GM10847 (cell line): ENCODE data around the gene PARD3B.

Experiments
- POLR2A ChIP-seq: IDR thresholded peaks from 2 replicates; pipeline ENCODE4 v1.6.1; 2011; ENCODE audit not compliant: insufficient read length; ENCODE audit errors: extremely low read depth

The PARD3B gene

DNA sequence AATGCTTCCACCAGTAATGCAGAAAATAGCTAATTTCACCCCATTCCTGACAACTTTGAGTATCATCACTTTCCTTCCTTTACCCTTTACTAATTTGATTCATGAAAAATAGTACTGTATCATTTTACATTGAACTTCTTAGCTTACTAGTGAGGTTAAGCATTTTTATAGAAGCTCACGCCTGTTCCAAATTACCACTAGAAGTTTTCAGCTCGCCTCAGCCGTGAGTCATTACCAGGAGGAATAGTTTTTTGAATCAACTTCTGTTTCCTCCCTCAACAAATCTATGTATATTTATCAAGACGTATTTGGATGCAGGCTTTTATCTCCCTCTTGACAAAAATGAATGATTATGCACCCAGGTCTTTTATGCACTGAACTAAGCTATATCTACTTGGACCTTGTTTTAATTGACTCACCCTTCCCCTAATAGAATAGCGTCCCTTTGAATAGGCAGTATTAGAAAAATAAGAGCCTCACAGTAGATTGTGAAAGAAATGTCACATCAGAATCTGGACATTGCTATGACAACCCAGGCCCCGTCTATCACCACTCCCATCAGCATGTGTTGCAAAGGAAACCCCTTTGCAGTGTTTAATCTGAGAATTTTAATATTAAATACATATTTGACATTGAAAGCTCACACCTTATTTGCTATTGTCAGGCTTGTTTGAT lies 929.6 kb downstream of the PARD3B start:
- TF ChIP-seq POLR2A = no peak

DNA sequence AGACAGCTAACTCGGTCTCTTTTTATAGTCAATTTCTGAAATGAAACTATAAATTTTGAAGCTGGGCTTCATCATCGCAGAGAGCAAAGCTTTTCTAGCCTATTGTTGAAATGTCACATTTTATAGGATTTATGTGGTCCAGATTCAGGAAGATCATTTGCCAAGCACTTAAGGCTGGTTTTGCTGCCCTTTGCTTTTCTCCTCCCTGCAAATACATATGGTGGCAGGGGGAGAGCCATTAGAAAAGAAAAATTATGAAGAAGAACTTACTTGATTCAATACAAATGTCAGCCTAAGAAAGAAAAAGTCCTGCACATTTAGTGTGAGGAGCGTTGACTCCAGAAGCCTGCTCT lies 930.1 kb downstream of the PARD3B start:
- TF ChIP-seq POLR2A = no peak

DNA sequence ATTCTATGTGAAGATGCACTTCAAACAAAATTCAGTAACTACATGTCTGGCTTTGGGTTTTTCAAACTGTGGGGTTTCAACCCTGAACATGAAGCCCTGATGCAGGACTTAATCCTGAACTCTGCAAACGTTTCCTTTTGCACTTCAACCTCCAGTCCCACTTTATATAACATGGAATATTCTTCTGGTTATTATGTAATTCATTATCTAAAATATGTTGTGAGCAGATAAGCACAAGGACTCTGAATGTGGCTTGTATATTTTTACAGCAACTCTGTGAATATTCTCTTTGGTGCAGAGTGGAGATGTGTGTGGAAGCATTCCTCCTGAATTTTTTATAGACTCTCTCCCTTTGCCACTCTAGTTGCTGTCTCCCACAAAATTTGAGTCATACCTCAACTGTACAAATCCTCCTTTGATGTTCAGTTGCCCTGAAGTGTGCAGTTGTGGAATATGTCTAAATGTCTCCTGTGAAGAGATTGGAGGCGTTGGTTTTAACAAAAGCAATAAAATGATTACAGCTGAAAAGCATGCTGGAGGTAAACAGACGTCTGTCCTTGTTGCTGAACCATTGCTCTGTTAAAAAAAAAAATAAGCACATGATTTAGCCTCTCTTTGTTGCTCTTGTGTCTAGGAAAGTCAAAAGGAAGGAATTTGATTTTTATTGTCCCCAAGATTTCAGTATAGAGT lies 931.9 kb downstream of the PARD3B start:
- no peak for TF ChIP-seq POLR2A

DNA sequence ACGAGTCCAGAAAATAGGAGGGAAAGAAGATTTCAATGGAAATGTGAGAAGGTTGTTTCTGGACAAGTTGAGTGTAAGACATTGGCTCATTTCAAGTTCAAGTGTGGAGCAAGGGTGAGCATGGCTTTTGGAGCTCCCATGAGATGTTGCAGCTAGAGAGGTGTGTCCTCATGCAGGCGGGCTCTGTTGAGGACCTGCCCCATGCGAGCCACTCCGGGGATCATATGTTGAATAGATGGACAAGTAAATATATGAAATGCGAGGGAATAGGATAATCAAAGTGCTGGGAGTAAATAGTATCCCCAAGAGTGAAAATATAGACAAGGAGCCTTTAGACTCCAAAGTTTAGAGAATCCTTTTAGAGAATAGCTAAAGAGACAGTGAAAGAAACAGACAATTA lies 936.6 kb downstream of the PARD3B start:
- TF ChIP-seq POLR2A = no peak

DNA sequence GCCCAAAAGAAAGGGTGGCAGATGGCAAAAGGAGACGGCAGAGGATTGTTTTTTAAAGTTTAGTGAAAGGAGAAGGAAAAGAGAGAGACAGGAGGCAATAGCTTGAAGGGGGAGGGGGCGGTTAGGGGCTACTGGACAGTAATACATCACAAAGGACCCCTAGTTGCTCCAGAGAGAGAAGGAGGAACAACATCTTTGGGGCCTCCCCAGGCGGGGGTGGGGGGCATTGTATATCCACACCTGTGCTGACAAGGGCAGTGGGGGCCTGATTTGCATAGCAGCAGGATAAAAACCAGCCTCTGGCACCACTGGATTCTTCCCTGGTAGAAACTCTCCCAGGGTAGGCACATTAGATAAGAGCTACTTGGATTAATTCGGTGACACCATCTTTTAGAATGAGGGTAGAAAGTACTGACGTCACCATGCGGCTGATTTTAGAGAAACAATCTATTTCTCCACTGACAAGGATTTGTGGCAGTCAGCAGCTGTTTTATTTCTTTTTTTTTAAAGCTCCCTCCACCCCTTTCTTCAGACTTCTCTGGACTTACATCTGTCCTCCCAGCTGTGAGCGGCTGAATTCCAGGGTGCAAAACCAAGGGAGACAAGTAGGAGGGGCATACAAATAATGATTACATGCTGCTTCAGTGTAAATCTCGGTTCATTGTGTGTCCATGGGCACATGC lies 937.3 kb downstream of the PARD3B start:
- no peak for TF ChIP-seq POLR2A

DNA sequence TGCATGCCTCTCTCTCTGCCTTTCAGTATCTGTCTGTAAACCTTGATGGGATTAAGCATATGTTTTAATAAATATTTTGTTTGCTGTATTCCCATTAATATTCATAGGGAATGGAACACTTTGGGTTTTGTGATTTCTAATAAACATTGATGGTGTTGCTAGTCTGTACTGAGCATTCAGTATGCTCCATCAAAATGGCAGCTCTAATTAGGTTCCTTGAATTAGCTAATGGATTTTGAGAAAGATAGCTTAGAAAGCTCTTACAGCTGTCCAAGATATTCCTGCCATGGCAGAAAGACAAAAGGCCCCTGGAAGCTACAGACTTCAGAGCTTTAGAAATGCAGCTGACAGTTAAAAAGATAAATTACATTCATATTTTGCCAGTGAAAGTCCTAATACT lies 937.8 kb downstream of the PARD3B start:
- no peak for TF ChIP-seq POLR2A

DNA sequence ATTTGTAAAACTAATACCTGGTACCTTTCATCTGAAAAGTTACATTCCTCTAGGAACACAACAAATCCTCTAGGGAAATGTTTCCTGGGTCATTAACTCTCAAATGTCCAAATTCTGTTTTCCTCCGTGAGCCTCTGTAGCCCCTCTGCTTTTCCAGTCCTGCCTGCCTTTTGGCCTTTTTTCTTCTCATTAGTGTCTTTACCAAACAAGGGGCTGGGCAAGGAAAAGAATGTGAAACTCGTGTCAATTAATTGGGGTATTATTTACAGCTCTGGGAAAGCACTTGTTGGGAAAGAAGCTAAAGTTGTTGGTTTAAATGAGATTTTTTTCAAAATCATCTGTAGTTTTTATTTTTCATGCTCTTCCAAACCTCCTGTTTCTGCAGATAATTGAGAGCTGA lies 938.9 kb downstream of the PARD3B start:
- no peak for TF ChIP-seq POLR2A

DNA sequence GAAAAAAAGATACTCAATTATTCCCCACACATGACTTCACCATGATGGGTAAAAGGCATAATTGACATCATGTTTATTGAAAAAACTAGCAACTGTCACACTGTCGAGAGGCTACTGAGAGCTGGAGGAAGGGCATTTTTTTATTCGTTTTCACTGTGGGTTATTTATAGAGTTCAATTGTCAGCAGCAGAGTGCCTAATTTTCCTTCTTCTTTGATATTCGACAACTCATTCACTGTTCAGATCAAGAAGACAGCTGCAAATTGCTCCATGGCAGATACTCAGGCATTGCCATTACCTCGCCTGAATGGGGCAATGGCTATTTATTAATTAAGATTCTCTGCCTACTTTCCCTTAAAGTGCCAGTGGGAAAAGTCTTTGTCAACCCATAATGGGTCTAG lies 939.5 kb downstream of the PARD3B start:
- TF ChIP-seq POLR2A = no peak

DNA sequence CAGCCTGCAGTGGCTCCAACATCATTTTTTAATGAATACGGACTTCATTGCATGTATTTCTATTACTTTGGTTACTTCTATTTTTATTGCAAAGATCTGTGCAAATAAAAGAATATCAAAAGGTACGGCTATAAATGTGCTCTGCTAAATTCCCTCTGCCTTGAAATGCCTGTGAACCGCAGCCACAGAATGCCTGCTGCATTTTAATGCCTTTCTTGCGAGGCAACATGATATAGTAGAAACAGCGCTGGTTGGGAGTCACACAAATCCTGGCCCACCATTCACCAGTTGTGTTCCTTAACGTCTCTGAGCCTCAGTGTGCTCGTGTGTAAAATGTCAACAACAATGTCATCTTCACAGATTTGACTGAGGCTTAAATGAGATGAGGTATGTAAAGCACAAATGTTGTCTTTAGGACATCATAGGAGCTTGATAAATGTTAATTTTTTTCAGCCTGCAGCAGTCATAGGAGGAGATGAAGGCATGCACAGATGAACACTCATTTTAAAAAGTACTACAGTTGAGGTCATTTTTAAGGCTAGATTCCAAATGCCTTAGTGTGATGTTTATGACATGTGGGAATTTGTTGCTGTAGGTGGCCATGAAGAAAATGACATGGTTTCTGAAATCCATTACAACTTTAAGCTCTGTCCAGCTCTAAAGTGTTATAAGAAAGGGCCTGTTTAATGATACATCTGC lies 949.4 kb downstream of the PARD3B start:
- no peak for TF ChIP-seq POLR2A

DNA sequence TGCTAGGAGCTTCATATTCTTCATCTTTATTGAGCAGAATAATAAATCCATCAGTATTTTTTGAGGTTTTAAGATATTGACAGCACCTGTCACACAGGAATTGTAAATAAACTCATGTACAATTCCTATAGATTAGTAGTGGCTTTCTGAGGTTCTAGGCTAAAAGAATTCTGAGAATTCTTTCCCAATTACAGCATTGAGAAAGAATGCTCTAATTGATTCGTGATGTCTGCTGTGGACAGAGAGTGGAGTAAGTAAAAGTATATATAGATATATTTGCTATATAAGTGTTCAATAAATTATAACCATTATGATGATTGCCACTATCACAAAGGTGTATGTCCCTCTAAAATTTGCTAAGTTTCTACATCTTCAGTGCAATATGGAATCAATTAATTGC lies 950.5 kb downstream of the PARD3B start:
- no peak for TF ChIP-seq POLR2A

DNA sequence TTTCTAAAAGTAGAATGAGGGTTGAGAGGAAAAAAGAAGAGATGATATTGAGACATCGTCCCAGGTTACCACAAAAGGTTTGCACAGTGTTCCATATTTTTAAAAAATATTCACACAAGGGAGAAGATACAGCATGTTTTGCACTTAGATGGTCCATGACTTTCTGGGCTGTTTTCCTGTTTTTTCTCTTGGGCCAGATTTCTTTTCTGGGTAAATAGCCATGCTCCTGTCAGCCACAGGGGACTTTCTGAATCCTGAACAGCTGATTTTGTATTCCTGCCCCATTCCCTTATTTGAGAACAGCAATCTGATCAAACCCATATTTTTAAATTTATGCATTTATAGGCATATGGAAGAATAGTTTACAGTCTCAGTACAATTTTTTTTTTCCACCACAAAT lies 951.1 kb downstream of the PARD3B start:
- TF ChIP-seq POLR2A = no peak

DNA sequence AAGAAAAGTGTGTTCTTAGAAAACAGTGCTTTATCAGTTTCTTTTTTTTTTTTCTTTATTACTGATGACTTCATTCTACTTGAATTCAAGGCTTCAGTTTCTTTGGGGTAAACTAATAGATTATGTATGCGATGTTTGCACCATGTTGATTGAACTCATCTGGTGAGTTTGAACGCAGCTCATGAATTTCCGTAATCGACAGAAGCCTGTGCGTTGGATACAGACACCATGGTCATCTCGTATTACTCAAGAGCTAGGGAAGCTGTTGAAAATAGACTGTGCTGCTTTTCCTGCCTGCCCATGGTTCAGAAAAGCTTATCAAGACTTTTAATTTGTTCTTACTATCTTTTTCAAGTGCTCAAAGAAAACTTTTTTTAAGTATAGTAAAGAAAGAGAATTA lies 951.5 kb downstream of the PARD3B start:
- no peak for TF ChIP-seq POLR2A

DNA sequence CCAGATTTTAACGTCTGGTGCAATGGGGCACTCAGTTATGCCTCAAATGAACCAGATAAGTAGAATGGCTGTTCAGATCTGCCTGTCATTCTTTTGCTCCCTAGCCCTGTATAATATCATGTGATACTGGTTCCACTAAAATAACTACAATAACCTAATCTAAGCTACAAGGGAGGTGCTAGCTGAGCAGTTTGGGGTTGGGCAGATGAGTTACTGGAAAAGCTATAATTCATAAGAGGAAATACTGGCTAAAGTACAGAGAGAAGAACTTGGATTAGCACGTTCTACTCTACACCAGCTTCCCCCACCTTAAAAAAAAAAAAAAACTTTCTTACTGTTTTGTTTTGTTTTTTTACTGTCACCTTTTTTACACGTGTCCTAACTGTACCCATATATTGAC lies 953.7 kb downstream of the PARD3B start:
- no peak for TF ChIP-seq POLR2A

DNA sequence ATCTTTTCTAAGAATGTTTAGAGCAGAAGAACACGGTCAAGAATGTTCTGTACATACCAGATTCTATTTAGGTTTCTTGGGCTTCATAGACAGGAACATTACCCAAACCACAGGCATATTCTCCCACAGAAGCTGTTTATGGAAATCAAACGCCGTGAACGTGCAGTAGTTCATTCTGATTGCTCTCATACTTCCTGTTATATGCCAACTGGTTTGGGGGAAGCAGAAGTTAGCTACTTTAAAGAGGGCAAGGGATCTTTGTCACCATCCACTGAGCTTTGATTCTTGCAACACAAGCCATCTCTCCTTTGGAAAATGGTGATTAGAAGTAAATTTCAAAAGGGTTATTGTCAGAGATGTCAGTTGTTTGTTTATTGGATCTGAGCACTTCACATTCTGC lies 954.8 kb downstream of the PARD3B start:
- TF ChIP-seq POLR2A = no peak

DNA sequence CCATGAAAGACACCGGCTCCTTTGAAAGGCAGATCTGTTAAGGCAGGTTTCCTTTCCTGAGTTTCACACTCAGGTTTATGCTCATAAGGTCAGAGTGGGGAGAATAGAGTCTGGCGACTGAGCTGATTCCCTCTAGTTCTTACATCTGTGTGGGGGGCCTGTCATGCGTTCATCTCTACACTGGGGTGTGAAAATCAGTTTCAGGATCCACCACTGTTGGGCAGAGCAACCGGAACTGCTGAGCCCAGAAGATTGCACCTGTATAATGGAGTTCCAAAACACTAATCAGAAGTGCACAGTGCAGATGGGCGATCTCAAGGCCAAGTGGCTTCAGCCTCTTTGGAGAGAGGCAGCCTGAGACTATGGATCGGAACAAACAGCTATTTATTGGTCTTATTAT lies 955.7 kb downstream of the PARD3B start:
- no peak for TF ChIP-seq POLR2A

DNA sequence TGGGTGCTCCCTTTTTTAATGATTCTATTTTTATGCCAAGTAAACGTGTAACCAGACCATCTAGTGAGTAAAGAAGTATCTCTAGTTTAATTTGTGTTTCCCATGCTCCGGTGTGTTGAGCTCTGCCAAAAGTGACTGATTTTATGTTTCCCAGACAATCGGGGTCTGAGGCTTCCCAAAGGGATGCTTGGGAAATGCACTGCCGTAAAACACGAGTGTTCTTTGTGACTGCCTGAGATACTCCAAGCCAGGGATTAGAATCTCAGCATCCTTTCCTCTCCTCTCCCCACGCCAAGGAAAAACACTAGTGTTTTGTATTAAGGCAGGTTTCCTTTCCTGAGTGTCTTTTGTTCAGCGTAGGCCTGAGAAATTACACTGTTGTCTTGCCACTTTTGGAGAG lies 956.6 kb downstream of the PARD3B start:
- TF ChIP-seq POLR2A = no peak
